ENCODE measurements around the gene SEC31A.

The SEC31A gene

DNA sequence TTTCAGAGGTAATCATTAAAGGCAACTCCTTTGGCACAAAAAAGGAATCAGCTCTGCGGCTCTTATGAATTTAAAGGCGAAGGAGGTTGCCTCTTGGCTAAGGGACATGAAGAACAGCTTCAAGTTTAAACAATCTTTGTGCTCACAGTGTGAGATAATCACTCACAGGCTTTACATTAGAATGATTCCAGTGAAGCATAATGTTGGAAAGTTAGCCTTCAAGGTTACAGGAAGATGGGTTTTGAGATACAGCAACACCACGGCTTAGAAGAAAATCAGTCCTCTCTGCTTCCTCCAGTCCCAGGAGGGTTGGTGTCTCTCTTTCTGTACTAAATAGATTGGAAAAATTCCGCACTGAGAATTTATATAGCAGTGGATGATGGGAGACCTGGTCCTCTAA is 80.8 kb downstream of the SEC31A start:
- H3K4me3 ChIP-seq (ENCODE audit: low read depth, low read length), result no peak overlapping the region
- TF ChIP-seq, protein P1, sequence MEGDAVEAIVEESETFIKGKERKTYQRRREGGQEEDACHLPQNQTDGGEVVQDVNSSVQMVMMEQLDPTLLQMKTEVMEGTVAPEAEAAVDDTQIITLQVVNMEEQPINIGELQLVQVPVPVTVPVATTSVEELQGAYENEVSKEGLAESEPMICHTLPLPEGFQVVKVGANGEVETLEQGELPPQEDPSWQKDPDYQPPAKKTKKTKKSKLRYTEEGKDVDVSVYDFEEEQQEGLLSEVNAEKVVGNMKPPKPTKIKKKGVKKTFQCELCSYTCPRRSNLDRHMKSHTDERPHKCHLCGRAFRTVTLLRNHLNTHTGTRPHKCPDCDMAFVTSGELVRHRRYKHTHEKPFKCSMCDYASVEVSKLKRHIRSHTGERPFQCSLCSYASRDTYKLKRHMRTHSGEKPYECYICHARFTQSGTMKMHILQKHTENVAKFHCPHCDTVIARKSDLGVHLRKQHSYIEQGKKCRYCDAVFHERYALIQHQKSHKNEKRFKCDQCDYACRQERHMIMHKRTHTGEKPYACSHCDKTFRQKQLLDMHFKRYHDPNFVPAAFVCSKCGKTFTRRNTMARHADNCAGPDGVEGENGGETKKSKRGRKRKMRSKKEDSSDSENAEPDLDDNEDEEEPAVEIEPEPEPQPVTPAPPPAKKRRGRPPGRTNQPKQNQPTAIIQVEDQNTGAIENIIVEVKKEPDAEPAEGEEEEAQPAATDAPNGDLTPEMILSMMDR (IDR thresholded peaks at IDR 0.05; ENCODE audit: low read depth, low read length), result no peak

DNA sequence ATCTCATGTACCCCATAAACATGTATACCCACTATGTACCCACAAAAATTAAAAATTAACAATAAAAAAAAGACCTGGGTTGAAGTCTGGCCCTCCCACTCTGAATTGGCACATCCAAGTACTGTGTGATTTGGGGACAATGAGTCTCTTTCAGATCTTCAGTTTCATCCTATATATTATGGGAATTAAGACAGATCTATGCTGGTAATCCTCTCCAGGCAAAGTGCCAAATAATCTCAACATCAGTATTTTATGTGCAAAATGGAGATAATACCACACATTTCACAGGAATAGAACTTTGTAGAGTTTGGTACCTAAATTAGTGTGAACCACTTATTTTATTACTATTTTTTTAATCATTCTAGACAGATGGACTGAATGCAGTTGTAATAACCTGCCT is 81.3 kb downstream of the SEC31A start:
- TF ChIP-seq, protein P1 (IDR thresholded peaks at IDR 0.05; ENCODE audit: low read depth, low read length), result no peak
- H3K4me3 ChIP-seq (ENCODE audit: low read depth, low read length), result no peak overlapping the region

DNA sequence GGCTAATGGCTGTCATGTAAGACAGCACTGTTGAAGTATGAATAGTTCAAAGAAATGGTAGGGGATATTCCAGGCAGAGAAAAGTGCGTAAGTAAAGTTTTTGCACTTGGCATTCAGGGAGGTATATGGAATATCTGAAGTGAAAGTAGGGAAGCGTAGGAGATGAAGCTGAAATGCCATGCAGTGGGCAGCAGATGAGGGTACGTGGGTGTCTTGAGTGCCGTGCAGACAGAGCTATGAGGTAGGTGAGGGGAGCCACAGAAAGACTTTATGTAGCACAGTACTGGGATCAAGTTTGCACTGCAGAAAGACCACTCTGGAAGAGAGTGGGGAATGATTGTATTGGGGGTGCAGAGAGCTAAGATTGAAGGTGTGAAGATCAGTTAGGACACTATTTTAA is 87.2 kb downstream of the SEC31A start:
- TF ChIP-seq, protein P1 (IDR thresholded peaks at IDR 0.05; ENCODE audit: low read depth, low read length), result no peak
- no peak overlapping the region for H3K4me3 ChIP-seq (ENCODE audit: low read depth, low read length)

DNA sequence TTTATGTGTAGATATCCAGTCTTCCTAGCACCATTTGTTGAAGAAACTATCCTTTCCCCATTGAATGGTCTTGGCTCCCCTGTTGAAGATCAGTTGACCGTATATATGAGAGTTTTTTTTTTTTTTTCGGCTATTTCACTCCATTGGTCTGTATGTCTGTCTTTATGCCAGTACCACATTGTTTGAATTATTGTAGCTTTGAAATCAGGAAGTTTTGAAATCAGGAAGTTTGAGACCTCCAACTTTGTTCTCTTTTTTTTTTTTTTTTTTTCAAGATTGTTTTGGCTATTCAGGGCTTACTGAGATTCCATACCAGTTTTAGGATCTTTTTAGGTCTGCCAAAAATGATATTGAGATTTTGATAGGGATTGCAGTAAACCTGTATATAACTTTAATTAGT is 88.0 kb downstream of the SEC31A start:
- TF ChIP-seq, protein P1 (IDR thresholded peaks at IDR 0.05; ENCODE audit: low read depth, low read length), result no peak

DNA sequence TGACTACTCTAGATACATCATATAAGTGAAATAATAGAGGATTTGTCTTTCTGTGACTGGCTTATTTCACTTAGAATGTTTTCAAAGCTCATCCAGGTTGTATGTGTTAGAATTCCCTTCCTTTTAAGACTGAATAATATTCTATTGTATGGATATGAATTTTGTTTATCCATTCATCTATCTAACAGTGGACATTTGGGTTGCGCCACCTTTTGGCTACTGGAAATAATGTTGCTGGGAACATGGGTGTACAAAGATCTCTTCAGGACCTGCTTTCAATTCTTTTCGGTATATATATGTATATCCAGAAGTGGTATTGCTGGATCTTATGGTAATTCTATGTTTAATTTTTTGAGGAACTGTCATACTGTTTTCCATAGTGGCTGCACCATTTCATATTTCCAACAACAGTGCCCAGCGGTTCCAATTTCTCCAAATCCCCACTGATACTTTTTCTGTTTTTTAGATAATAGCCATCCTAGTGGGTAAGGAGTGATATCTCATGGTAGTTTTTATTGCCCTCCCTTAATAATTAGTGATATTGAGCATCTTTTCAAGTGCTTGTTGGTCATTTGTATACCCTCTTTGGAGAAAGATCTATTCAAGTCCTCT is 88.9 kb downstream of the SEC31A start:
- TF ChIP-seq, protein P1 (IDR thresholded peaks at IDR 0.05; ENCODE audit: low read depth, low read length), result peak; percentile 20; the same call in 1 of the 2 replicates

More for the DNA sequence above, 88.0 kb downstream of the SEC31A start:
- no peak overlapping the region for H3K4me3 ChIP-seq (ENCODE audit: low read depth, low read length)

DNA sequence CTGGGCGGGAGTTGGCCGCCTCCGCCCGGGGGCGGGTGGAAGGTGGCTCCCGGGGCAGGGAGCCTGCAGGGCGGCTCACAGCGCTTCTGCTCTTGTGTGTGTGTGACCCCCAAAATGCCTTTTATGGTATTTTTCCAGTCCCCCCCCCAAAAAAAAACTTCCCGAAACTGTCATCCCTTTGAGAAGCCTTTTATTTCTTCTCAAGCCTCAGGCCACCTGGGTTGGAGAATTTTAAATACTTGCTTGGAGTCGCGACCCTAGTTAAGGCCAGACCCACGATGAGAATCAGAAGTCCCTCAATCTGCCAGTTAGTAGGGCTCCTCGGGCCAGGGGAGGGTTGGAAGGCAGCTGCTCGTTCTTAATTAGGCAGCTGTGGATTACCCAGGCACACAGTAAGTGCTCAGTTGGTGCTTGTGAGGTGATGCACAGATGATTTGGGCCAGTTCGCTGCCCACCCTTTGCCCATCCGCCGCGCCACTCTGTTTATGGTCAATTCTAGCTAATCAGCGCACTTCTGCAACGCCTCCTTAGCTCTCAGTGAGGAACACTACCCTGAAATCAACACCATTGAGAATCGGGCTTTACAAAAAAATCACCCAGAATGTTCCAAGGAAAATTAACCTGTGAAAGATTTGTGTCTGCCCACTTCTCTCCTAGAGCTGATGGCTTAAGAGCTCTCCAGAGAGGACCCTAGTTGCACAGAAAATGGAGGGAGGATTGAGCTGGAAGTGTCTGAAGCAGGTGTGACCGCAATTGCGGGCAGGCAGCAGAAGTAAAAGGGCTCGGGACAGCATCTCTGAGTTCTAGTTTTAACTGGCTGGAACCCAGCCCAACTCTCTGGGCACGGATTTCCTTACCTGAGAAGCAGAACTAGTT is 91.7 kb downstream of the SEC31A start:
- TF ChIP-seq, protein P1 (IDR thresholded peaks at IDR 0.05; ENCODE audit: low read depth, low read length), result no peak
- peak overlapping the region; percentile 71 for H3K4me3 ChIP-seq (ENCODE audit: low read depth, low read length)

More for the DNA sequence above, 88.9 kb downstream of the SEC31A start:
- no peak overlapping the region for H3K4me3 ChIP-seq (ENCODE audit: low read depth, low read length)
